Rectal smooth muscle tissue (tissue), 1 donor: ENCODE data around the gene MB21D2.
"Not testable (repeated sequence)": the region's sequence is repeated elsewhere in the genome, so short reads cannot be mapped to it uniquely, and the experiment has no call there.

Source experiments
- H3K27ac ChIP-seq: one replicate; pipeline ENCODE4 v1.7.0; 2013; ENCODE audit warnings: low read depth, low read length, inconsistent platforms
- H3K27me3 ChIP-seq: one replicate; pipeline ENCODE4 v1.7.0; 2013; ENCODE audit warnings: low read length; ENCODE audit not compliant: control insufficient read depth, insufficient read depth
- H3K36me3 ChIP-seq: one replicate; pipeline ENCODE4 v1.7.0; 2013; ENCODE audit warnings: low read length; ENCODE audit not compliant: control insufficient read depth, insufficient read depth
- H3K4me1 ChIP-seq: one replicate; pipeline ENCODE4 v1.7.0; 2013; ENCODE audit warnings: low read length; ENCODE audit not compliant: control insufficient read depth, insufficient read depth
- H3K4me3 ChIP-seq: one replicate; pipeline ENCODE4 v1.7.0; 2013; ENCODE audit warnings: low read length
- H3K9ac ChIP-seq: one replicate; pipeline ENCODE4 v1.7.0; 2013; ENCODE audit warnings: low read length

MB21D2 gene

DNA sequence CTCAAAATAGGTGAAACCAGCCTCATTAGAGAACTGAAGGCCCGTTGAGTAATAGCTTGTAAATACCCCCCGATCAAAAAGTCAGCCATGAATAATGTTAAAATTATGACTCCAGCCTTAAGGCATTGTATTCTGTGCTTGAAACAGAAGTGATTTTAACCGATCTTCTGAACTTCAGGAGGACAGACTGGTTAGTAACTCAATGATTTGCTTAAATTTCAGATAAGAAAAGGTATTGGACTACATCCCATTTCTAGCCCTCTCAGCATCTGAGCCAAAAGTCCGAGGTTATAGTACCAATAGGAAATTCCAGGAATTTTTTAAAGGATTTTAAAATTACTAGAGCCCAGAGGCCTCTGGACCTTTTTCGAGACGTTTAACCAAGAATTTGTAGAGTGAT lies 122.6 kb downstream of the MB21D2 start:
- Histone ChIP-seq H3K9ac (no peak overlapping the region), H3K36me3 (no peaks in the 10 kb centered on the region), H3K27ac (no peak overlapping the region), H3K4me1 (no peaks in the 10 kb centered on the region), H3K27me3 (no peaks in the 10 kb centered on the region), H3K4me3 (no peak overlapping the region)

DNA sequence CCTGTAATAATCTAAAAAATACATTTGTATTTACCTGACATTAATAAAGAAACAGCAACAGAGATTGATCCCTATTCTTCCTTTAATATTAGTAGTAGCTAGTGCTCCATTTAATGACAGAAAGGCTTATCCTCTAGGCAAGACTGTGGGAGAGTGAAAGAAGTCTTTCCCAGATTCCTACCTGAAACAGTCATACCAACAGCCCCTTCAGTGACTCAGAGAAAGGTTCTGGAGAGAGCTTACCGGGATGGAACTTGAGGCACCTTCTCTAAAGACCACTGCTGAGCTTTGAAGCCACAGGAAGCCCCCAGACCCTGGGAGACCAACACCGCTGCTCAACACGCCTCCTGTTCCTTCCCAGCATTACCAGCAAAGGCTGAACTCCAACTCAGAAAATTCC lies 123.4 kb downstream of the MB21D2 start:
- Histone ChIP-seq H3K27ac (no peak overlapping the region), H3K27me3 (no peaks in the 10 kb centered on the region), H3K4me3 (no peak overlapping the region), H3K36me3 (no peaks in the 10 kb centered on the region), H3K9ac (no peak overlapping the region), H3K4me1 (no peaks in the 10 kb centered on the region)

DNA sequence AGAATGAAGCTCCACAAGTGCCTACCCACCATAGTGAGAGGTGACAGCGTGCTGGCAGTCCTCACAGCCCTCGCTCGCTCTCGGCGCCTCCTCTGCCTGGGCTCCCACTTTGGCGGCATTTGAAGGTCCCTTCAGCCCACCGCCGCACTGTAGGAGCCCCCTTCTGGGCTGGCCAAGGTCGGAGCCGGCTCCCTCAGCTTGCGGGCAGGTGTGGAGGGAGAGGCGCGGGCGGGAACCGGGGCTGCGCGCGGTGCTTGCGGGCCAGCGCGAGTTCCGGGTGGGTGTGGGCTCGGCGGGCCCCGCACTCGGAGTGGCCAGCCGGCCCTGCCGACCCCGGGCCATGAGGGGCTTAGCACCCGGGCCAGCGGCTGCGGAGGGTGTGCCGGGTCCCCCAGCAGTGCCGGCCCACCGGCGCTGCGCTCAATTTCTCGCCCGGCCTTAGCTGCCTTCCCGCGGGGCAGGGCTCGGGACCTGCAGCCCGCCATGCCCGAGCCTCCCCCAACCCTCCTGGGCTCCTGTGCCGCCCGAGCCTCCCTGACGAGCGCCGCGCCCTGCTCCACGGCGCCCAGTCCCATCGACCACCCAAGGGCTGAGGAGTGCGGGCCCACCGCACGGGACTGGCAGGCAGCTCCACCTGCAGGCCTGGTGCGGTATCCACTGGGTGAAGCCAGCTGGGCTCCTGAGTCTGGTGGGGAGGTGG lies 128.7 kb downstream of the MB21D2 start:
- H3K4me3 ChIP-seq, H3K9ac ChIP-seq: not testable (repeated sequence)

DNA sequence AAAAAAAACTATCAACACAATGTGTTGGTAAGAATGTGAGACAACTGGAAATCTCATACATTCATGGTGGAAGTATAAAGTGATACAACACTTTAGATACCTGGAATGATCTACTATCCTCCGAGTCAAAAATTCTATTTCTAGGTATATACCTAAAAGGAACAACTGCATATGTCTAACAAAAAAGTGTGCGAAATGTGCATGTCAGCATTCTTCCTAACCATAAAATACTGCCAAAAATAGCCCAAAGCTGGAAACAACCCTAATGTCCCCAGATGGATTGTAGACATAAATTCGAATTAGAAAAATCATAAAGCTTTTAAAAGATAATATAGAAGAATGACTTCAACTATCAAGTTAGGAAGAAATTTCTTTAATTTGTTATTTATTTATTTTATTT lies 139.1 kb downstream of the MB21D2 start:
- Histone ChIP-seq H3K27ac (no peak overlapping the region), H3K9ac (no peak overlapping the region), H3K27me3 (no peaks in the 10 kb centered on the region), H3K4me1 (no peaks in the 10 kb centered on the region), H3K4me3 (no peak overlapping the region), H3K36me3 (no peaks in the 10 kb centered on the region)

More for the DNA sequence above, 128.7 kb downstream of the MB21D2 start:
- H3K4me1 ChIP-seq, H3K36me3 ChIP-seq, H3K27ac ChIP-seq, H3K27me3 ChIP-seq: not testable (repeated sequence)

DNA sequence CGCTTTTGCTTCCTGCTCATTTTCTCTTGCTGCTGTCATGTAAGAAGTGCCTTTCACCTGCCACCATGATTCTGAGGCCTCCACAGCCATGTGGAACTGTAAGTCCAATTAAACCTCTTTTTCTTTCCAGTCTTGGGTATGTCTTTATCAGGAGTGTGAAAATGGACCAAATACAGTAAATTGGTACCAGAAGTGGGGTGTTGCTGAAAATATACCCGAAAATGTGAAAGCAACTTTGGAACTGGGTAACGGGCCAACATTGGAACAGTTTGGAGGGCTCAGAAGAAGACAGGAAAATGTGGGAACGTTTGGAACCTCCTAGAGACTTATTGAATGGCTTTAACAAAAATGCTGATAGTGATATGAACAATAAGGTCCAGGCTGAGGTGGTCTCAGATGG lies 143.3 kb downstream of the MB21D2 start:
- H3K36me3 ChIP-seq, H3K27me3 ChIP-seq, H3K4me1 ChIP-seq, H3K9ac ChIP-seq, H3K4me3 ChIP-seq, H3K27ac ChIP-seq: not testable (repeated sequence)

DNA sequence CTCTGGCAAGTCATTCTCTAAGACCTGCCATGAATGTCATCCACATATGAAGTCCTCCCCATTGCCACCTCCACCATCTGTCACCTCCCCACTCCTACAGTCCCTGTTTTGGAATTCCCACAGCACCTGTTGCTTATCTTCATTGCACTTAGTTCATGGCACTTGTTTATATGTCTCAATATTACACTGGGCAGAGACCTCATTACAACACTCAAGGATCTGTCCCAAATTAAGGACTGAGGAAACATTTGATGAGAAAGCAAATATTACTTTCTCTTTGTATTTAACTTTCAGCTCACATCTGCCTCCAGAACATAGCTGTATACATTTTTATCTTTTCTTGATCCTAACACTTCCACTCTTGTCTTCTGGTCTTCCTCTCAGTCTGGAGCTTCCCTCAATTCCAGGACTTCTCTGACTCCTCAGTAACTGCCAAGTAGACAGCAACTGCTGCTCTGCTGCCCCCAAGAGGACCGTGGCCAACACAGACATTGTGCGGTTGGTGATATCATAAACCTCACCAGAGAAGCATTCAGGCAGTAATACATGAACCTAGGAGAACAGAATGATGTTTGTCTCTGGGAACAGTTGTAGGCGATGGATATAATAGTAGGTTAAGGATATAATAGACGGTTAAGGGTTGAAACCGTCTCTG lies 145.3 kb downstream of the MB21D2 start:
- Histone ChIP-seq H3K4me1 (no peaks in the 10 kb centered on the region), H3K9ac (no peak overlapping the region), H3K27me3 (no peaks in the 10 kb centered on the region), H3K4me3 (no peak overlapping the region), H3K27ac (no peak overlapping the region), H3K36me3 (no peaks in the 10 kb centered on the region)

DNA sequence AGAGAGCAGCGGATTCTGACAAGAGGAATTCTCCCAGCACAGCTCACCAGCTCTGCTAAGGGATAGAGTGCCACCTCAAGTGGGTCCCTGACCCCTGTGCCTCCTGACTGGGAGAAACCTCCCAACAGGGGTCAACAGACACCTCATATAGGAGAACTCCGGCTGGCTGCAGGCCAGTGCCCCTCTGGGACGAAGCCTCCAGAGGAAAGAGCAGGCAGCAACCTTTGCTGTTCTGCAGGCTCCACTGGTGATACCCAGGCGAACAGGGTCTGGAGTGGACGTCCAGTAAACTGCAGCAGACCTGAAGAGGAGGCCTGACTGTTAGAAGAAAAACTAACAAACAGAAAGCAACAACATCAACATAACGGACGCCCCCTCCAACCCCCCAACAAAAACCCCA lies 159.0 kb downstream of the MB21D2 start:
- Histone ChIP-seq H3K36me3 (no peaks in the 10 kb centered on the region), H3K4me1 (no peaks in the 10 kb centered on the region), H3K9ac (no peak overlapping the region), H3K4me3 (no peak overlapping the region), H3K27ac (no peak overlapping the region), H3K27me3 (no peaks in the 10 kb centered on the region)

DNA sequence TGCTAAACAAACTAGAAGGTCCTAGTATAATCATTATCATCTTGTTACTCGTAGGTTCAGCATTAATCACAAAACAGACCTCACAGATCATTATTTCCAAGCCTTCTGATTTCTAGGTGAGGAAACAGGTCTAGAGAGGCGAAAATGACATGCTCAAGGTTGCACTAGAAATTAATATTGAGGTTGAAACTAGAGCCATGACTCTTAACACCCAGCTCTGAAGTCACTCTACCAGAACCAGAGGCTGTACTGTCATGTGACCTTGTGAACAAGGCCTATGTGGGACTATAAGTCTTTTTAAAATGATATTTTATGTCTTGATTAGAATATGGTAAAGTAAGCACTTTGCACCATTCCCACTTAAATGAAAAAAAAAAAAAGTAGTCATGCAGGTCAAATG lies 166.5 kb downstream of the MB21D2 start:
- Histone ChIP-seq H3K27me3 (no peaks in the 10 kb centered on the region), H3K36me3 (no peaks in the 10 kb centered on the region), H3K4me3 (no peak overlapping the region), H3K27ac (no peak overlapping the region), H3K9ac (no peak overlapping the region), H3K4me1 (no peaks in the 10 kb centered on the region)

DNA sequence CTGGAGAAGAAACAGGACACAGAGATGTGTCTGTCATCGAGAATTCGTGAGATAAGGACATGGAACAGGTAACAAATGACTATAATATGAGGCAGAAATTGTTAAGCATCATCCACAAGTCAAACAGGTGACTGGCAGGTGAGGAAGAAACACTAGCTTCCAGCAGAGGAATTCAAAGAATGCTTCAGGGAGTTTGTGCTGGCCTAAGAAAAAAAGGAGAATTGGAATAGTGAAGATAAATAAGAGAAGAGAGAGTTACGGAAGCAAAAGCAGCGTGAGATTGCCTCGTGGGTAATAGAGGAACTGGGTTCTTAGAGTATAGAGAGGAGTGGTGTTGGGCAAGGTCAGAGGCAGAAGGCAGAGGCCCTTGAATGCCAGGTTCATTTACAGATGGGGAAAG lies 167.5 kb downstream of the MB21D2 start:
- no peak overlapping the region for H3K9ac ChIP-seq
- H3K36me3 ChIP-seq: no peaks in the 10 kb centered on the region
- H3K4me1 ChIP-seq: no peaks in the 10 kb centered on the region
- no peaks in the 10 kb centered on the region for H3K27me3 ChIP-seq
- no peak overlapping the region for H3K27ac ChIP-seq
- no peak overlapping the region for H3K4me3 ChIP-seq

DNA sequence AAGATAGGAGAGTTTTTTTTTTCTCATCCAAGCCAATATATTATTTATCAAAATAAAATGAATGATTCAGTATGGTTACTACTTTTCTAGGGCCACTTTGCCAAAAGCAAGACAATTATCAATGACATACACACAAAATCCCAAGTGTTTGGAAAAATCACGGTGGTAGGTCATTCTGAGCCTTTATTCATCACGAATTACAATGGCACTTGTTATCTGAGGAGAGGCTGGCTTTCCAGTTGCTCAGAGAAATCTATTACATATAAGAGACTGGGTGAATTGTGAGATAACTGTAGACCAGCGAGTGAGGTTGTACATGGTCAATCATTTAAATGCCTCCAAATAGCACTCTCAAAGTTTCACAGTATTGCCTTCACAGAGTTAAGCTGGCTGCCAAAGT lies 169.9 kb downstream of the MB21D2 start:
- no peaks in the 10 kb centered on the region for H3K27me3 ChIP-seq
- no peak overlapping the region for H3K4me3 ChIP-seq
- H3K27ac ChIP-seq: no peak overlapping the region
- no peaks in the 10 kb centered on the region for H3K36me3 ChIP-seq
- H3K4me1 ChIP-seq: no peaks in the 10 kb centered on the region
- H3K9ac ChIP-seq: no peak overlapping the region

DNA sequence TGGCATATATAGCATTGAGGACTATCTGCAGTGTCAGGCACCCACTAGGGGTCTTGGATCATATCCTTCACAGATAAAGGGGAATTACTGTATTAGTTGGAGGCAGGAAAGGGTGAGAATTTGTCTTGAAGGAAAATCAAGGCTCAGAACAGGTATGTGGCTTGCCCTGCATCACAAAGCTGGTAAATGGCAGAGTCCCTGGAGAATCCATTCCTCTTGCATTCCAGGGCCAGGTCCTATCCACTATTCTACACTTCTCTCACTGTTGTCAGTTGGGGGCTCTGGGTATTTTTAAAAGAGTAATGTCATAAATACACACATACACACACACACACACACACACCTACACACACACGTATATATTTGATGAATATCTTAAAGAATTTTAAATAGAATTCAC lies 170.5 kb downstream of the MB21D2 start:
- Histone ChIP-seq H3K36me3 (no peaks in the 10 kb centered on the region), H3K27ac (no peak overlapping the region), H3K27me3 (no peaks in the 10 kb centered on the region), H3K4me1 (no peaks in the 10 kb centered on the region), H3K9ac (no peak overlapping the region), H3K4me3 (no peak overlapping the region)
